Measurements from ENCODE around the gene RNF167. TPM values are rescaled to one million over a fixed set of nuclear protein-coding genes. Genes with fewer than 3 reads are reported as not detected.

Gene RNF167
- total RNA-seq, 1 donor from 2014 or later: 106 TPM

GRCh38 chr17:4945944-4946280 is 5.8 kb downstream of the RNF167 start:
- no peaks in the 10 kb centered on the region for H3K9me3 Mint-ChIP-seq (ENCODE audit: low read depth)
- TF ChIP-seq CTCF (IDR thresholded peaks at IDR 0.05; ENCODE audit: unreplicated experiment): no peak
- peak overlapping the region; percentile 92 for H3K27ac Mint-ChIP-seq
- H3K4me1 Mint-ChIP-seq (ENCODE audit: low read depth): peaks cover 33% of the 10 kb centered on the region
- peaks cover 8% of the 10 kb centered on the region for H3K36me3 Mint-ChIP-seq (ENCODE audit: insufficient read depth)
- peak overlapping the region; percentile 85 for H3K4me3 Mint-ChIP-seq (ENCODE audit: low read depth)
- H3K27me3 Mint-ChIP-seq: no peaks in the 10 kb centered on the region
- DNase-seq (ENCODE audit: low spot score, unreplicated experiment): no peak

GRCh38 chr17:4946312-4946976 is 6.4 kb downstream of the RNF167 start:
- DNase-seq (ENCODE audit: low spot score, unreplicated experiment): no peak
- no peak for TF ChIP-seq CTCF (IDR thresholded peaks at IDR 0.05; ENCODE audit: unreplicated experiment)
- Mint-ChIP-seq H3K4me3 (ENCODE audit: low read depth) (peak overlapping the region; percentile 85), H3K27ac (peak overlapping the region; percentile 92), H3K36me3 (ENCODE audit: insufficient read depth) (peaks cover 7% of the 10 kb centered on the region), H3K9me3 (ENCODE audit: low read depth) (no peaks in the 10 kb centered on the region), H3K4me1 (ENCODE audit: low read depth) (peaks cover 33% of the 10 kb centered on the region), H3K27me3 (no peaks in the 10 kb centered on the region)

GRCh38 chr17:4947010-4947410 is 6.9 kb downstream of the RNF167 start:
- peaks cover 7% of the 10 kb centered on the region for H3K36me3 Mint-ChIP-seq (ENCODE audit: insufficient read depth)

GRCh38 chr17:4947411-4948165 is 7.5 kb downstream of the RNF167 start:
- peak overlapping the region; percentile 85 for H3K4me3 Mint-ChIP-seq (ENCODE audit: low read depth)
- TF ChIP-seq CTCF (IDR thresholded peaks at IDR 0.05; ENCODE audit: unreplicated experiment): no peak
- DNase-seq (ENCODE audit: low spot score, unreplicated experiment): peak; percentile 36
- peaks cover 7% of the 10 kb centered on the region for H3K36me3 Mint-ChIP-seq (ENCODE audit: insufficient read depth)
- H3K9me3 Mint-ChIP-seq (ENCODE audit: low read depth): no peaks in the 10 kb centered on the region
- H3K27ac Mint-ChIP-seq: peak overlapping the region; percentile 96
- no peaks in the 10 kb centered on the region for H3K27me3 Mint-ChIP-seq
- H3K4me1 Mint-ChIP-seq (ENCODE audit: low read depth): peaks cover 34% of the 10 kb centered on the region

More at GRCh38 chr17:4947010-4947410, 6.9 kb downstream of the RNF167 start:
- Mint-ChIP-seq H3K4me3 (ENCODE audit: low read depth) (peak overlapping the region; percentile 85), H3K9me3 (ENCODE audit: low read depth) (no peaks in the 10 kb centered on the region), H3K27me3 (no peaks in the 10 kb centered on the region), H3K27ac (peak overlapping the region; percentile 92), H3K4me1 (ENCODE audit: low read depth) (peaks cover 34% of the 10 kb centered on the region)
- DNase-seq (ENCODE audit: low spot score, unreplicated experiment): no peak
- TF ChIP-seq CTCF (IDR thresholded peaks at IDR 0.05; ENCODE audit: unreplicated experiment): no peak

GRCh38 chr17:4948166-4948930 is 8.3 kb downstream of the RNF167 start, which contains the start of gene PFN1:
TSS of gene PFN1 (minus strand) at chr17:4948530. CDS start at chr17:4948394, 136 bp downstream.
- peak within 1 kb of the TSS; percentile 85 for H3K4me3 Mint-ChIP-seq (ENCODE audit: low read depth)
- no peaks in the 10 kb centered on the region for H3K27me3 Mint-ChIP-seq
- TF ChIP-seq CTCF (IDR thresholded peaks at IDR 0.05; ENCODE audit: unreplicated experiment): no peak
- peaks cover 34% of the 10 kb centered on the region for H3K4me1 Mint-ChIP-seq (ENCODE audit: low read depth)
- peak within 1 kb of the TSS; percentile 98 for H3K27ac Mint-ChIP-seq
- no peaks in the 10 kb centered on the region for H3K9me3 Mint-ChIP-seq (ENCODE audit: low read depth)
- peak; percentile 51 for DNase-seq (ENCODE audit: low spot score, unreplicated experiment)
- peaks cover 7% of the 10 kb centered on the region for H3K36me3 Mint-ChIP-seq (ENCODE audit: insufficient read depth)

All from progenitor cell of endocrine pancreas (in vitro differentiated cells).